DND-41 (cell line): ENCODE data around the gene KCNG1.
"Not testable (repeated sequence)": the region's sequence is repeated elsewhere in the genome, so short reads cannot be mapped to it uniquely, and the experiment has no call there.

Experiments
- ATAC-seq: fragments of 200-7000 bp; cut with Tn5 transposase; 3 replicates; pipeline ENCODE4 v1.9.1; 2021; ENCODE audit warnings: low read depth; ENCODE audit not compliant: insufficient read depth
- DNase-seq: peaks from one replicate; pipeline ENCODE4 v3.0.0-alpha.2; 2020
- H2AFZ ChIP-seq: 2 replicates; pipeline ENCODE4 v1.6.0; 2012; ENCODE audit warnings: low read depth, low read length
- H3K27ac ChIP-seq: 2 replicates; pipeline ENCODE4 v1.5.1; 2012; ENCODE audit warnings: low read length, inconsistent platforms
- H3K27me3 ChIP-seq: fragments of 200-600 bp; sonication (generic); 2 replicates; pipeline ENCODE4 v1.6.0; 2012; ENCODE audit warnings: low read length, mild to moderate bottlenecking, inconsistent platforms; ENCODE audit not compliant: insufficient read depth, poor library complexity
- H3K36me3 ChIP-seq: 2 replicates; pipeline ENCODE4 v1.5.1; 2012; ENCODE audit warnings: low read length, inconsistent platforms; ENCODE audit not compliant: insufficient read depth
- H3K4me1 ChIP-seq: 2 replicates; pipeline ENCODE4 v1.5.1; 2012; ENCODE audit warnings: mild to moderate bottlenecking, low read length; ENCODE audit not compliant: insufficient read depth
- H3K4me2 ChIP-seq: 2 replicates; pipeline ENCODE4 v1.6.0; 2012; ENCODE audit warnings: mild to moderate bottlenecking, moderate library complexity, low read length, inconsistent platforms; ENCODE audit not compliant: insufficient read depth
- H3K4me3 ChIP-seq, 2 experiments: fragments of 200-600 bp in 1 of 2; shearing (Covaris generic) in 1 of 2; 2 replicates each; pipeline ENCODE4 v1.5.1; 2012 to 2016; ENCODE audit warnings: inconsistent platforms in 2 of 2, low read length in 2 of 2, mild to moderate bottlenecking in 2 of 2, low read depth in 1 of 2, moderate library complexity in 1 of 2
- H3K79me2 ChIP-seq: 2 replicates; pipeline ENCODE4 v1.6.0; 2012; ENCODE audit warnings: low read length, inconsistent platforms; ENCODE audit not compliant: insufficient read depth
- H3K9ac ChIP-seq: 2 replicates; pipeline ENCODE4 v1.6.0; 2012; ENCODE audit warnings: low read depth, mild to moderate bottlenecking, inconsistent platforms, low read length, moderate library complexity
- H3K9me3 ChIP-seq: 2 replicates; pipeline ENCODE4 v1.5.1; 2012; ENCODE audit warnings: low read length, moderate library complexity, mild to moderate bottlenecking, inconsistent platforms; ENCODE audit not compliant: insufficient read depth, severe bottlenecking
- H4K20me1 ChIP-seq: 2 replicates; pipeline ENCODE4 v1.6.0; 2012; ENCODE audit warnings: low read length; ENCODE audit not compliant: insufficient read depth
- EZH2 ChIP-seq: IDR thresholded peaks from 3 replicates; pipeline ENCODE4 v1.6.1; 2012; ENCODE audit warnings: borderline replicate concordance, low read depth, mild to moderate bottlenecking, moderate library complexity, low read length, inconsistent platforms; ENCODE audit not compliant: severe bottlenecking
- TF ChIP-seq, protein P1 (sequence below): IDR thresholded peaks from 2 replicates; pipeline ENCODE4 v1.5.1; 2012; ENCODE audit warnings: borderline replicate concordance, low read length, moderate library complexity, mild to moderate bottlenecking; ENCODE audit not compliant: poor library complexity, severe bottlenecking; ENCODE audit errors: extremely low read depth

KCNG1 gene

DNA sequence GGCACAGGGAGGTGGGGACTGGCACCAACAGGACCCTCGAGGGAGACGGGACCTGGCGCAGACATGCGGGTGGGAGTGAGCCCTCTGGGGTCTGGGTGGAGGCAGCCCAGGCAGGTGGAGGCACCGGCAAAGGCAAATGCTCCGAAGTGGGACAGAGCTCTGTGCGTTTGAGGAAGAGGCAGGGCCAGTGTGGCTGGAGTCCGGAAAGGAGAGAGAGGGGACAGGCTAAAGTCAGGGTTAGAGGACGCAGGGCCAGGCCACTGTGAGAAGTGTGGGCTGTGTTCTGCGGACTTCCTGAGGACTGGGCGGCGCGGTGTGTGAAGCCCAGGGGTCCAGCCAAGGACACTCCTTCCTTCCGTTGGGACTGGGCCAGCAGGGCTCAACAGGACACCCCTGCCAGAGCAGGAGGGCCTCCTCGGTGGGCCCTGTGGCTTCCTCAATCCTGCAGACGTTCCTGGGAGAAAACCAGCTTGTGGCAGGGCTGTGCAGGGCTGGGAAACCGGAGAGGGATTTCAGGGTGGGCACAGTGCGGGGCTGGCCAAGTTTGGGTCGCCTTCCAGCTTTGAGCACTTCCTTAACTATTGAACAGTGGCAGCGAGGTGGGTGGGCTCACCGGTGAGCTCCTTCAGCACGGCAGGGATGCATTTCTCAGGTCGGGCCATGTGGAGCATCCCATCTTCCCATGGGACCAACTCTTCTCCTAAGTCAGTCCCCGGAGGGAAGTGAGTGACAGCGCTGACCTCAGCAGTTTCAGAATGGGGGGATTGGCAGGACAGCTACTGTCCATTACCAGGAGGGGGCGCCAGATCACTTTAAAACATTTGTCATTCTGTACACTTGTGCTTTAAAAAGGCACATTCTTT is 41.8 kb downstream of the KCNG1 start:
- H3K4me3 ChIP-seq, result no peak overlapping the region
- no peak overlapping the region for H3K27ac ChIP-seq
- H4K20me1 ChIP-seq, result peaks cover 3% of the 10 kb centered on the region; the same call in 1 of the 2 replicates
- DNase-seq (peak; percentile 67), ATAC-seq (peak; percentile 74)
- no peak overlapping the region for H3K4me2 ChIP-seq
- TF ChIP-seq EZH2, result no peak
- TF ChIP-seq, protein P1, sequence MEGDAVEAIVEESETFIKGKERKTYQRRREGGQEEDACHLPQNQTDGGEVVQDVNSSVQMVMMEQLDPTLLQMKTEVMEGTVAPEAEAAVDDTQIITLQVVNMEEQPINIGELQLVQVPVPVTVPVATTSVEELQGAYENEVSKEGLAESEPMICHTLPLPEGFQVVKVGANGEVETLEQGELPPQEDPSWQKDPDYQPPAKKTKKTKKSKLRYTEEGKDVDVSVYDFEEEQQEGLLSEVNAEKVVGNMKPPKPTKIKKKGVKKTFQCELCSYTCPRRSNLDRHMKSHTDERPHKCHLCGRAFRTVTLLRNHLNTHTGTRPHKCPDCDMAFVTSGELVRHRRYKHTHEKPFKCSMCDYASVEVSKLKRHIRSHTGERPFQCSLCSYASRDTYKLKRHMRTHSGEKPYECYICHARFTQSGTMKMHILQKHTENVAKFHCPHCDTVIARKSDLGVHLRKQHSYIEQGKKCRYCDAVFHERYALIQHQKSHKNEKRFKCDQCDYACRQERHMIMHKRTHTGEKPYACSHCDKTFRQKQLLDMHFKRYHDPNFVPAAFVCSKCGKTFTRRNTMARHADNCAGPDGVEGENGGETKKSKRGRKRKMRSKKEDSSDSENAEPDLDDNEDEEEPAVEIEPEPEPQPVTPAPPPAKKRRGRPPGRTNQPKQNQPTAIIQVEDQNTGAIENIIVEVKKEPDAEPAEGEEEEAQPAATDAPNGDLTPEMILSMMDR, result peak; percentile 92
- H2AFZ ChIP-seq, result no peak overlapping the region
- H3K9ac ChIP-seq, result no peak overlapping the region
- H3K4me1 ChIP-seq, result no peaks in the 10 kb centered on the region
- no peaks in the 10 kb centered on the region for H3K9me3 ChIP-seq
- no peaks in the 10 kb centered on the region for H3K36me3 ChIP-seq
- H3K27me3 ChIP-seq, result peaks cover under 1% of the 10 kb centered on the region
- no peaks in the 10 kb centered on the region for H3K79me2 ChIP-seq

DNA sequence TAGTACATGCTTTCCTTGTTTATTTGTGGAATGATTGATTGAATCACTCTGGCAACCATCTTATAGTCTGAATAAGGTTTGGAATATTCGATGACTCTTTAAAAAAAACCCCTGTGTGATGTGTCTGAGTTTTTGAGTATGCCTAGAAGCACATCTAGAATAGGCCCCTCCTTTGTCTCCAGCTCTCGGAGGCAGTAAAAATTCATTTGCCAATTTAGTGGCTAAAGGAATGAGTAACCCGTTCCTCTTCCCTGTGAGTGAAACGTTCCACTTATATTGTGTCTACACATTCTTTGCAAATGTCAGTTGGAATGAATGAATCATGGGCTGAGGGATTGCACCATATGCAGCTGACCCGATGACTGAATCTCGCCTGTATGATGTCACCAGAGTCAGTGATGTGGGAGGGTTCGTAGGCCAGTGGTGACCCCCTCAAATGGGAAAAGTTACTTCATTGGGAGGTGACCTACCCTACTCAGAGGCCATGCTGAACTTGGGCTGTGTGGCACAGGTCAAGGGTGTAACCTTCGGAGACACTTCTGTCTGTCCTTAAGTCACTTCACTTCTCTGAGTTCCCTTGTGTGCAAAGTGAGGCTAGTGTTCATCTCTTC is 42.7 kb downstream of the KCNG1 start:
- Histone ChIP-seq H3K27ac (no peak overlapping the region), H2AFZ (no peak overlapping the region), H3K36me3 (no peaks in the 10 kb centered on the region), H4K20me1 (peaks cover 3% of the 10 kb centered on the region; the same call in 1 of the 2 replicates), H3K4me2 (no peak overlapping the region), H3K79me2 (no peaks in the 10 kb centered on the region), H3K27me3 (peaks cover 2% of the 10 kb centered on the region), H3K9me3 (no peaks in the 10 kb centered on the region), H3K9ac (no peak overlapping the region), H3K4me1 (no peaks in the 10 kb centered on the region), H3K4me3 (no peak overlapping the region)
- TF ChIP-seq EZH2, result no peak
- TF ChIP-seq, protein P1, result no peak
- no peak for DNase-seq
- ATAC-seq, result no peak

DNA sequence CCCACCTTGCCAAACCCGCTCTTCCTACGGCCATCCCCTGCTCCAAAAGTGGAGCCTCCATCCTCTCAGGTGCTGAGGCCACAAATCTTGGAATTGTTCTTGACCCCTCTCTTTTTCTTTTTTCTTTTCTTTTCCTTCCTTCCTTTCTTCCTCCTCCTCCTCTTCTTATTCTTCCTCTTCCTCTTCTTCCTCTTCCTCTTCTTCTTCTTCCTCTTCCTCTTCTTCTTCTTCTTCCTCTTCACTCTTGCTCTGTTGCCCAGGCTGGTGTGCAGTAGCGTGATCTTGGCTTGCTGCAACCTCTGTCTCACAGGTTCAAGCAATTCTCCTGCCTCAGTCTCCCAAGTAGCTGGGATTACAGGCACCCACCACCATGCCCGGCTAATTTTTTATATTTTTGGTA is 44.4 kb downstream of the KCNG1 start:
- H3K9ac ChIP-seq, H3K27me3 ChIP-seq, H3K9me3 ChIP-seq, DNase-seq, H3K36me3 ChIP-seq, H3K4me2 ChIP-seq, H3K4me1 ChIP-seq, H3K79me2 ChIP-seq, H2AFZ ChIP-seq, H4K20me1 ChIP-seq, H3K27ac ChIP-seq, H3K4me3 ChIP-seq, ATAC-seq: not testable (repeated sequence)
